ENCODE results near the gene KCTD2. TPM values are rescaled to one million over a fixed set of nuclear protein-coding genes. Genes with fewer than 3 reads are reported as not detected.
A peak's percentile ranks its signal among the peaks of the same experiment; 100 is the strongest.

The KCTD2 gene
- total and polyA plus RNA-seq, 2 of the 13 experiments (the other 11 are each of a cell fraction or from before 2014, with no cell fraction given): 28.3 to 32.6 TPM

GRCh38 chr17:75047398-75048098 lies 523 bp downstream of the KCTD2 start (continued):
- TF ChIP-seq HDAC2 (CRISPR knock-in tag; IDR thresholded peaks at IDR 0.05) (no peak), HMGXB4 (CRISPR knock-in tag; IDR thresholded peaks at IDR 0.05; ENCODE audit: borderline replicate concordance in 1 of 2, low read depth in 1 of 2) (0 out of 4 replicates have a peak, but pooled peaks of 1 of the 2 experiments have one; percentile 31), NR2F6 (IDR thresholded peaks at IDR 0.05) (no peak), NR2F6 (CRISPR knock-in tag; IDR thresholded peaks at IDR 0.05) (no peak), NFKBIZ (CRISPR knock-in tag; IDR thresholded peaks at IDR 0.05) (no peak), ZFP36L1 (CRISPR knock-in tag; IDR thresholded peaks at IDR 0.05) (no peak), ZNF691 (CRISPR knock-in tag; IDR thresholded peaks at IDR 0.05; ENCODE audit: borderline replicate concordance, low read depth) (no peak), JUN (CRISPR knock-in tag; IDR thresholded peaks at IDR 0.05) (no peak), CCDC6 (CRISPR knock-in tag; IDR thresholded peaks at IDR 0.05) (no peak), IRF9 (CRISPR knock-in tag; IDR thresholded peaks at IDR 0.05; ENCODE audit: borderline replicate concordance) (0 out of 2 replicates have a peak, but pooled peaks have one; percentile 42), SIN3A (IDR thresholded peaks at IDR 0.05; ENCODE audit: borderline replicate concordance, low read depth, low read length) (peak; percentile 6; the same call in 1 of the 2 replicates), RFXAP (CRISPR knock-in tag; IDR thresholded peaks at IDR 0.05; ENCODE audit: borderline replicate concordance) (no peak), SNAPC5 (CRISPR knock-in tag; IDR thresholded peaks at IDR 0.05; ENCODE audit: borderline replicate concordance) (no peak), MIER3 (CRISPR knock-in tag; IDR thresholded peaks at IDR 0.05; ENCODE audit: borderline replicate concordance) (no peak), SETDB1 (CRISPR knock-in tag; IDR thresholded peaks at IDR 0.05; ENCODE audit: borderline replicate concordance) (no peak), ZFP62 (CRISPR knock-in tag; IDR thresholded peaks at IDR 0.05) (no peak), EHMT2 (IDR thresholded peaks at IDR 0.05; ENCODE audit: borderline replicate concordance, low read depth, low read length) (no peak), SMARCE1 (IDR thresholded peaks at IDR 0.05; ENCODE audit: borderline replicate concordance) (no peak), MNT (IDR thresholded peaks at IDR 0.05) (no peak), ZNF747 (CRISPR knock-in tag; IDR thresholded peaks at IDR 0.05; ENCODE audit: borderline replicate concordance) (peak; percentile 17), ZNF431 (CRISPR knock-in tag; IDR thresholded peaks at IDR 0.05; ENCODE audit: borderline replicate concordance, low read depth) (no peak), HOXD1 (CRISPR knock-in tag; IDR thresholded peaks at IDR 0.05) (no peak)

All from HepG2 (cell line).